Measurements from ENCODE around the gene SUPV3L1. TPM values are rescaled to one million over a fixed set of nuclear protein-coding genes. Genes with fewer than 3 reads are reported as not detected.

SUPV3L1 gene
- total and polyA plus RNA-seq, 2 of the 8 experiments (the other 6 are each of a cell fraction or from before 2014, with no cell fraction given), result 34.6 to 45.6 TPM

DNA sequence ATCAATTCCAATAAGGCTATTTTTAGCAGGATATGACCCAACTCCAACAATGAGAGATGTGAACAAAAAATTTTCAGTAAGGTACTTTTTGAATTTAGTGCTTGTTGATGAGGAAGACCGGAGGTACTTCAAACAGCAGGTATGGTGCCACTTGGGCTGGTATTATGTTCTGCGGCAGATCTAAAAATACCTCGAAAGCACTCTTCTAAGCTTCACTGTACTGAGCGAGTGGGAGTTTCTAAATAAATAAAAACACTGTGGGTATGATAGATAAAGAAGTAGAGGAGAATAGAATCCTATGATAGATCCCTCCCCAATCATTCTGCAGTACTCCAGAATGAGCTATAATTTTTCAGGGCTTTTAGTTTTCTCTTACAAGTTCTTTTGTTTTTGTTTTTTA, 11.5 kb upstream of the SUPV3L1 start:
- Histone ChIP-seq H4K5ac (ENCODE audit: insufficient read length, low read depth, low read length) (no peak overlapping the region), H3K4ac (replicated peaks; ENCODE audit: insufficient read length, low read depth, low read length) (no peak overlapping the region), H2BK12ac (ENCODE audit: low read depth, low read length) (no peak overlapping the region), H3K4me2 (ENCODE audit: insufficient read depth in 1 of 2, low read depth in 2 of 2, low read length in 2 of 2) (no peak overlapping the region), H2BK15ac (ENCODE audit: low read length) (no peak overlapping the region), H2AK5ac (ENCODE audit: low read depth, low read length) (no peak overlapping the region), H3K9ac (replicated peaks in 1 of 4; ENCODE audit: extremely low read depth in 1 of 4, low read depth in 3 of 4, low read length in 3 of 4) (no peak overlapping the region), H3K23ac (ENCODE audit: insufficient read length) (no peak overlapping the region), H2BK5ac (ENCODE audit: low read depth, low read length) (no peak overlapping the region), H2BK20ac (ENCODE audit: low read length) (no peak overlapping the region), H4K8ac (ENCODE audit: extremely low read depth, insufficient read depth, low read length) (no peak overlapping the region), H3K36me3 (ENCODE audit: control insufficient read depth in 2 of 4, insufficient read depth in 4 of 4, low read length in 3 of 4) (peaks cover 0 to 25% (median 1%) of the 10 kb centered on the region in 4 experiments; a peak in 2 of 8 replicates), H3K27ac (ENCODE audit: low read depth, low read length) (no peak overlapping the region), H2AFZ (ENCODE audit: low read length) (no peak overlapping the region), H3K18ac (ENCODE audit: extremely low read depth, low read length) (no peak overlapping the region), H2BK120ac (replicated peaks; ENCODE audit: low read depth, low read length) (no peak overlapping the region), H3K23me2 (ENCODE audit: low read depth, low read length) (no peaks in the 10 kb centered on the region), H4K91ac (replicated peaks; ENCODE audit: insufficient read length, low read length) (no peak overlapping the region), H3K4me3 (ENCODE audit: extremely low read depth in 1 of 4, insufficient read depth in 2 of 4, low read depth in 3 of 4, low read length in 4 of 4) (no peak overlapping the region), H4K20me1 (replicated peaks in 1 of 2; ENCODE audit: control insufficient read depth in 1 of 2, insufficient read depth in 2 of 2, low read length in 2 of 2) (no peaks in the 10 kb centered on the region), H3K9me3 (ENCODE audit: insufficient read depth in 2 of 2, low read depth in 1 of 2, low read length in 1 of 2) (no peaks in the 10 kb centered on the region), H3K79me1 (ENCODE audit: low read depth, low read length) (no peaks in the 10 kb centered on the region), H3K4me1 (replicated peaks in 1 of 4; ENCODE audit: control insufficient read depth in 3 of 4, insufficient read depth in 4 of 4, low read length in 3 of 4) (no peaks in the 10 kb centered on the region), H3K79me2 (ENCODE audit: control insufficient read depth in 1 of 2, insufficient read depth in 2 of 2, low read length in 2 of 2) (no peaks in the 10 kb centered on the region), H3K56ac (replicated peaks; ENCODE audit: insufficient read length, low read depth, low read length) (no peak overlapping the region), H3K27me3 (replicated peaks in 1 of 4; ENCODE audit: control insufficient read depth in 3 of 4, extremely low read depth in 1 of 4, insufficient read depth in 3 of 4, low read length in 3 of 4) (no peaks in the 10 kb centered on the region; a peak in 1 of 7 replicates), H3K14ac (ENCODE audit: insufficient read length) (no peak overlapping the region)
- 95% methylated on average over 4 of the region's 4 CpGs; no CpG with 5 or more reads in 1 of the 2 experiments for WGBS, 2 experiments (ENCODE audit: extremely low coverage in 1 of 2, insufficient coverage in 1 of 2, insufficient read length in 1 of 2, insufficient replicate concordance in 2 of 2, low coverage in 1 of 2, low lambda C conversion rate in 2 of 2, missing lambda C conversion rate in 1 of 2)
- FAIRE-seq (no peak), DNase-seq (ENCODE audit: low read depth in 1 of 2, low spot score in 2 of 2) (no peak)
- ChIA-PET POLR2A (ENCODE audit: partially characterized antibody) (interaction anchor here (1.8 kb wide), 1 partner anchor 11 kb away, joined by 4 read pairs; the partner anchor contains the start of gene SUPV3L1), CTCF (ENCODE audit: partially characterized antibody) (no interaction called here)
- TF ChIP-seq PHF8 (conservative IDR thresholded peaks at IDR 0.05; ENCODE audit: low read depth, low read length) (no peak), CBX8 (IDR thresholded peaks at IDR 0.05; ENCODE audit: borderline replicate concordance, low read depth, low read length) (no peak), SIRT6 (IDR thresholded peaks at IDR 0.05; ENCODE audit: low read length) (no peak), SP1 (IDR thresholded peaks at IDR 0.05; ENCODE audit: low read depth, low read length) (no peak), BCL11A (IDR thresholded peaks at IDR 0.05; ENCODE audit: low read depth in 2 of 2, low read length in 2 of 2) (no peak)

Measured in H1 (cell line).